G401.6 (cell line): Measurements from ENCODE around the gene TRDN.

Source experiments
- FAIRE-seq: peaks from 2 replicates; lab custom pipeline; 2012; peaks lifted over from hg19 to GRCh38; lab: Jason Lieb, UNC

The TRDN gene, protein sequence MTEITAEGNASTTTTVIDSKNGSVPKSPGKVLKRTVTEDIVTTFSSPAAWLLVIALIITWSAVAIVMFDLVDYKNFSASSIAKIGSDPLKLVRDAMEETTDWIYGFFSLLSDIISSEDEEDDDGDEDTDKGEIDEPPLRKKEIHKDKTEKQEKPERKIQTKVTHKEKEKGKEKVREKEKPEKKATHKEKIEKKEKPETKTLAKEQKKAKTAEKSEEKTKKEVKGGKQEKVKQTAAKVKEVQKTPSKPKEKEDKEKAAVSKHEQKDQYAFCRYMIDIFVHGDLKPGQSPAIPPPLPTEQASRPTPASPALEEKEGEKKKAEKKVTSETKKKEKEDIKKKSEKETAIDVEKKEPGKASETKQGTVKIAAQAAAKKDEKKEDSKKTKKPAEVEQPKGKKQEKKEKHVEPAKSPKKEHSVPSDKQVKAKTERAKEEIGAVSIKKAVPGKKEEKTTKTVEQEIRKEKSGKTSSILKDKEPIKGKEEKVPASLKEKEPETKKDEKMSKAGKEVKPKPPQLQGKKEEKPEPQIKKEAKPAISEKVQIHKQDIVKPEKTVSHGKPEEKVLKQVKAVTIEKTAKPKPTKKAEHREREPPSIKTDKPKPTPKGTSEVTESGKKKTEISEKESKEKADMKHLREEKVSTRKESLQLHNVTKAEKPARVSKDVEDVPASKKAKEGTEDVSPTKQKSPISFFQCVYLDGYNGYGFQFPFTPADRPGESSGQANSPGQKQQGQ

DNA sequence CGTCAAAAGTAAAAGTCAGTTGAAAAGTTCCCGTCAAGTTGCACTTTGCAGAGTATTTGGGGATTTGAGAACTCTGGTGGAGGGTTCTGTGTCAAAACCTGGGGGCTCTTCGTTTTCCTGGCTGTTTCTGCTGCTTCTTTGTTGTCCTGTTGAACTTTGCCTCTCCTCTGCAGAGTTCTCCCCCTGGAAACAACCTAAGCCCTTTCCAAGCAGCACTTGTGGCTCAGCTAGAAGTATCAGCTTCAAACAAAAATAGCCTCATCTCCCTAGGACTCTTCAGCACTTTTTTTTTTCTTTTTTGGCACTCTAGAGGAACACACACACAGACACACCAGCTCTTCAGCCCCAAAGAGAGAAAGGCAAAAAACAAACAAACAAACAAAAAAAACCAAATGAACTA, at the start of gene TRDN:
Gene TRDN (minus strand): TSS at position 169 of the 400 bp plus-strand sequence. CDS start 175 bp downstream, outside the sequence.
- FAIRE-seq: no peak

DNA sequence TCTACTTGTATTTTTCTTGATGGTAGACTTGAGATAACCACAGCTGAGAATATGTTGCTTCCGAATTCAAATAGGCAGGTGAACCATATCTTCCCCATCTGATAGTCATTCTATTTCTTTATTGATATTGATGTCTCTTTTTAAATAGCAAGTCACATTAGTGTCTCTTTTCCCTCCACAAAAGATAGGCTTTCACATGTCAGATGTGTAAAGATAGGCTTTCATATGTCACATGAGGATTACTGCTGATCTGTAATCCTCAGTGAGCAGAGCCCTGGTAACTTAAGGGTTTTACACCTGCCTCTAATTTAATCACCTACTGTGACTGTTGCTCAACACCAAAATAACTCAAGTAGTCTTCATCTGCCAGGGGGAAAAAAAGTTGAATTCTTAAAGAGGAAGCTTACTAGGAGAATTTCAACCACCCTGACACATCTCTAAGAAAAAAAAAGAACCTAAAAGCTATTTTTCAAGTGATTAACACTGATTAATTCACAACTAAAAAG, 45.3 kb upstream of the TRDN start:
- no peak for FAIRE-seq

DNA sequence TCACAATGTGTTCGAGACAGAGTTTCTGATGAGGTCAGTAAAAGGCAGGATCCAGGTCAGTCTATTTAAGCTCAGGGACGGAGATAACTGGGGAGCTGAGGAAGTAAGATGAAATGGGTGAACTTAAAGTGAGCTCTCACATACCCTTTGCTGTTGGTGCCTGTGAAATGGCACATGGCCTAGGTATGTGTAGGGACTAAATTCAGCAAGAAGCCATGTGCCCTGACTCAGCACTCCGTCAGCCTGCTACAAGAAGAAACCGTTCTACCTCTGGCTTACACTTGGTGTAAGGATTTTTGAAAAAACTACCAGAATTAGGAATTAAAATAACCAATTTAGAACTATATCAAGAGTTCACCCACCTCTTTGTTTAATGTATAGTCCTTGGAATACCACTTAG, 41.1 kb upstream of the TRDN start:
- no peak for FAIRE-seq

DNA sequence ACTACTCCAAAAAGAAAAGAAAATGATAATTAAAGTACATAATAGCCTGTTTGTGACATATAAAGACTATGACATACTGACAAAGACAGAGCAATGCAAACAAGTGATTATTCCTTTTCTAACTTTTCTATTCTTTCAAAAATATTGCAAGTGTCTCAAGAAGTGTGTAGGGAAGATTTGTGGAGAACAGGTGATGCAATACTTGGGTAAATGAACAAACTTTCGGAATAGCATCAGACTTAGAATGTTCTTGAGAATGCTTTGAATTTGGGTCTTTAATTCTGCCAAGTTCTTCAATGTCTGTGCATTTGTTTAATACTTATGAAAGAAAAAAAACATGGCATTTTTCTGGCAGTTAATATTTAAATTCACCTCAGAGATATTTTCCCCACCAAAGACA, 40.0 kb upstream of the TRDN start:
- FAIRE-seq: no peak

DNA sequence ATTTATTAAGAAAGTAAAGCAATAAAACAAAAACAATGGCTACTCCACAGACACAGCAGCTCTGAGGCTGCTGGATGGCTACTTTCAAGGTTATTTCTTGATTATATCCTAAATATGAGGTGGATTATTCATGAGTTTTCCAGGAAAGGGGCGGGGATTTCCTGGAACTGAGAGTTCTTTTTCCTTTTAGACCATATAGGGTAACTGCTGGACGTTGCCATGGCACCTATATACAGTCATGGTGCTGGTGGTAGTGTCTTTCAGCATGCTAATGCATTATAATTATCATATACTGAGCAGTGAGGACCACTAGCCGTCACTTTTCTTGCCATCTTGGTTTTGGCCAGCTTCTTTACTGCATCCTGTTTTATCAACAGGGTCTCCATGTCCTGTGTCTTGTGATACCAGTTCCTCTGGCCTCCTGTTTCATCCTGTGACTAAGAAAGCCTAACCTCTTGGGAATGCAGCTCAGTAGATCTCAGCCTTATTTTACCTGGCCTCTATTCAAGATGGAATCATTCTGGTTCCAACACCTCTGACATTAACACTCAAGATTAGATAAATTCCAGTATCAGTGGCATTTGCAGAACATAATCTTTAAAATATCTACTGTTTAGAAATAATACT, 32.3 kb upstream of the TRDN start:
- FAIRE-seq: no peak

DNA sequence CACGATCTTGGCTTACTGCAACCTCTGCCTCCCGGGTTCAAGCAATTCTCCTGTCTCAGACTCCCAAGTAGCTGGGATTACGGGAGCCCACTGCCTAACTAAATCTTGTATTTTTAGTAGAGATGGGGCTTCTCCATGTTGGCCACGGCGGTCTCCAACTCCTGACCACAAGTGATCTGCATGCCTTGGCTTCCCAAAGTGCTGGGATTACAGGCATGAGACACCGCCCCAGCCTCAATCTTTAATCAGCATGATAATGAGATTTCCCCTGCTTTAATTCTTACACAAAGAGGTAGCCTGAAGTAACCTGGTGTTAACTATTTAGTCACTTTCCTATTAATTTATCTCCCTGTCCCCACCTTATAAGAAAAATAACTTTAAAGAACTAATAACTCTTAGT, 31.3 kb upstream of the TRDN start:
- FAIRE-seq: no peak

DNA sequence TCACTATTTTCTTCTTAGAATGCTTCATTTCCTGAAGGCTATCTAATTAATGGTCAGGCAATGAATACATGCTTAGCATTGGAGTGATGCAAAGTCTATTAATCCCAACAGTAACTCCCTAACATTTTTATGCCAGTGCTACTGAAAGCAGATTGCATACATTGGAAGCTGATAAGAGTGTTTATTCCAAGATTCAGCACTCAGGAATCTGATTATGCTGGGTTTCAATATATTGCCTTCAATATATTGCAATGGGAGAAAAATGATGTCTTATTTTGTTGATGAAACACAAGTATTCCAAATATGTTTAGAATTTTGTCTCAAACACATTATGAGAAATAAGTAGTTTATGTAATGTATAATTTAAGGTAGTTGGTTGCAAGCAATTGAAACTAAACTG, 26.7 kb upstream of the TRDN start:
- FAIRE-seq: no peak

DNA sequence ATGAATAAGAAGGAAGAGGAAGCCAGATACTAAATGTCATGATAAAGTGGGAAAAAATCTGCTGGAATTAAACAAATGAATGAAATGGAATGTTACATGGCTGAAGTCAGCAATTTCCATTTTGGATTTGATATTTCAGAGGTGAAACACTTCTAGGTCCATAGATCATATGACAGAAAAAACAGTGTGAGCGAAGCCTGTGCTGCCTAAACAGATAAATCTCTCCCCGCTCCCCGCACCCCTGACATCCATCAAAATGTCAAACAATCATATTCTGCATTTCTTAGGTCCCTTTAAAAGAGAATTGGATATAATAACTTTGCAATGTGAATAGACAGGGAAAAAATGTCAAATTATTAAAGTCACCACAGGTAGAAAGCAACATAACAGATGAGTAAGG, 26.0 kb upstream of the TRDN start:
- no peak for FAIRE-seq

DNA sequence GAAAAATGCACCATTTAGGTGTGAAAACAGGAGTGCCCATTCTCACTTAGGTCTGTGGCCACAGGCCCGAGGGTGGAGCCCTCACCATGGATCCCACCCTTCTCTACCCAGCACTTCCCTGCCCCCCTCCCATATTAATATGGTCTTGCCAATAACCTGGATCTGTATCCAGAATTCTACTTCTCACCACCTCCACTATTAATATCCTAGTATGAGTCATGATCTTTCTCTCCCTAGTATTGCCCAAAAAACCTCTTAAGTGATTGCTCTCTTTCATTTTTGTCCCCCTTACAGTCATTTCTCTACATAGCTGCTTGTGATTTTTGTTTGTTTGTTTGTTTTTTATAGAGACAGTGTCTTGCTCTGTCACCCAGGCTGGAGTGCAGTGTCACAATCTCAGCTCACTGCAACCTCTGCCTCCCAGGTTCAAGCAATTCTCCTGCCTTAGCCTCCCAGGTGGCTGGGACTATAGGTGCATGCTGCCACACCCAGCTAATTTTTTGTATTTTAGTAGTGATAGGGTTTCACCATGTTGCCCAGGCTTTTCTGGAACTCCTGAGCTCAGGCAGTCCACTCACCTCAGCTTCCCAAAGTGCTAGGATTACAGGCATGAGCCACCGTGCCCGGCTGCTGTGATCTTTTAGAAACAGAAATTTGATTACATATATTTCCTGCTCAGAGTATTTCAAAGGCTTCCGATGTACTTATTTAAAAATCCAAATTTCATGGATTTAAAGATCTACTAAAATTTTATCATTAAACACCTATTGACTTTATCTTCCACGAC, 24.5 kb upstream of the TRDN start:
- no peak for FAIRE-seq

DNA sequence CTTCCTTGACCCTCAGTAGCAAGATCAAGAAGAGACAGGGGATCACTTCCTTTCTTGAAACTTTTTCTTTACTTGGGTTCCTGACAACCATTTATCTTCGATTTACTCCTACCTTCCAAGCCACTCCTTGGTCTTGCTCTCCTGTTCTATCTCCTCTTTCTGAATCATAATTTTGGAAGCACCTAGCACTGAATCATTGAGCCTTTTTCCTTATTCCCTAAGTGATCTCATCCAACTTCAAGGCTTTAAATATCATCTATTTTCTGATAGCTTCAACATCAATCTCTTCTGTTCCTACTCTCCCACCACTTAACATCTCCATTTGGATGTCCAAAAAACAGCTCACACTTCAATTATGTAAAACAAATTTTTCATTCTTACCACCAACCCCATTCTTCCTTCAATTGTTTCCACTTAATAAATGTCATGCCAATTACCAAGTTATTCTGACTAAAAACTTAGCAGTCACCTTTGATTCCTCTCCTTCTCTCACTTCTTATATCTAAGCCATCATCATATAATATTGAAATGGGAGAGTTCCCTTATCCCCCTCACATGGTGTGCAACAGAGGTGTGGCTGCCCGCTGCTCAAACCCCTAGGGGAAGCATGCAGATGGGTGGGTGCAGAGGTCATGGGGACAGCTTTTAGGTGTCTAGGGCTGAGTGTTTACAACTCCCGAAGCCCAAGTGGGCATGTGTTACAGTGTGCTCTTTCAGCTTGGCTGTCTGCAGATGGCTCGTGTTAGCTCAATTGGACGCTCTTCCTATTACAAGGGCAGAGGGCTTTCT, 23.4 kb upstream of the TRDN start:
- FAIRE-seq: no peak

DNA sequence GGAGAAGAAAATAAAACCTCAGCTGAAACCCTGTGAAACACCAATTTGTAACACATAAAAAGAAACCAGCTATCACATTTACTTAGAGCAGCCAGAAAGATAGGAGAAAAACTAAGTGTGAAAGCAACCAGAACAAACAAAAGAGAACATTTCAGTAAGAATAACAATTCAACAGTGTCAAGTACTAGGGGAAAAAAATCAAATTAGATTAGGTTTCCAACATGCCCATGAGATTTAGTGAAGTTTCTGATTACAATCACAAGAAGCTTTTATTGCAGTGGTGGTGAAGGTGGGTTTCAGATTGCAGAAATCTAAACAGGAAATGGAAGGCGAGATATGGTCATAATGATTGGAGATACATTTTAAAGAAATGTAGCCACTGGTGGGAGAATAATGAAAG, 22.1 kb upstream of the TRDN start:
- no peak for FAIRE-seq

DNA sequence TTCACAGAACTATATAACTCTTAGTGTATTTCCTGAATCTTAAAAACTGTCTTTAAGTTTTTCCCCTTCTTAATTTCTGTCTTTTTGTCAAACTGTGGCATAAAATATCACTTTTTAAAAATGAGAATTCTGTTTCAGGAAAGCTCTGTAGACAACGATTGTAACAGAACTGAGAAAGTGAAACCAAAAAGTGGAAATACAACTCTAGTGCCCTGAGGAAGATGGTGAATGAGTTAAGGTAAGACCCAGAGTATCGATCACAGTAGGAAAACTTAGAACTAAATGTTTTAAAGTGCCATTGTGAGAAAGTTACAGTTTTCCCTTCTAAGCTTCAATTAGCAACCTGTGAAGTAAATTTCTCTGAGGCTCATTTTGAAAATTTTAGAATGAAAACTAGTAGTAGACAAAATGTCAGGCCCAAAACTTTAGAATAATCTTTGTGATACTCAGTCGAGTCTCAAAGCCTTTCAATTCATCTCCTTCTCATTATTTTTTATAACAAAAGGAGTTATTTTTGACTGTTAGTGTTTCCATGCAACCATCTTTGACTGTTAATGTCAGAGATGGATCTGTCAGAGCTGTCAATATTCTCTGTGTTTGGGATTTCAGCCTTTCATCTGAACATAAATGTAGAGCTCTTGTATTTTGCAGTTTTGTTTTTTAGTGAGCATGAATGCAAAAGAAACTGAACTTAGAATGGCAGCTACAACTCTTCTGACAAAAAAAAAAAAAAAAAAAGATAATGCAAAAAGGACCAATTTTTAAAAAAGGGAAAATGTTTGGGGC, 19.0 kb upstream of the TRDN start:
- FAIRE-seq: no peak

DNA sequence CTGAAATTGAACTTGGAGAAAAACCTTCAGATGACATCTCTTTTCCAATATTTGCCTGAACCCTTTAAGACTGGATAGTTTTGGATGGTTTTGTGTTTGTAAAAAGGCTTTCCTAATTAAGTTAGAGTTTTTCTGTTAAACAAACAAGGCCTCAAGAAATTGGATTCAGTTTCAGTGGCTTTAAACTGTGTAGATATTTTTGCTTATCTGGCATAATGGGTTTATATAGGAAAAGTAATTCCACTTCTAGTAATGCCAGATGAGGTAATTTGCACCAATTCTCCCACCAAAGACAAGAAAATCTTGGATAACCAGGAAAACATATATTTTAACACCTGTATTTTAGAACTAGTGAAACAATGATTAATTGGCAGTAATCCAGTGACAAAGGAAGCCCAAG, 12.0 kb upstream of the TRDN start:
- no peak for FAIRE-seq

DNA sequence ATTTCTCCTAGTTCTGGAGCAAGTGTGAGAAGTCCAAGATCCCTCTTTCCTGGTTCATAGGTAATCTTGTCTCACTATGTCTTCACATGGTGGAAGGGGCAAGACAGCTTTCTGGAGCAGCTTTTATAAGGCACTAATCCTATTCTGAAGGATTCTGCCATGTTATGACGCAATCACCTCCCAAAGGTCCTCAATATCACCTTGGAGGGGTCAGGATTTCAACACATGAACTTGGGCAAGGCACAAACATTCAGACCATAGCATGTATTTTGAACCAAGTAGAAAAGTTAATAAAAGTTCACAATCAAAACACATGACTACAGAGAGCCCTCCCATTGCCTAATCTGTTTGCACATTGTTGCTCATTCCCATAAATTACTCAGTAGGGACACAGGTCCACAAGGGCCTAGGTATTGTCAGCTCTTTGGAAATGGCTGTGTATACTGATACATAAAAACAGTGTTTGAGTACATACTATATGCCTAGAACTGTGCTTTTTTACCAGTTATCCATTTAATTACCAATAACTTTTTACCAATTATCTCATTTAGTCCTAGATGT, 11.3 kb upstream of the TRDN start:
- no peak for FAIRE-seq

DNA sequence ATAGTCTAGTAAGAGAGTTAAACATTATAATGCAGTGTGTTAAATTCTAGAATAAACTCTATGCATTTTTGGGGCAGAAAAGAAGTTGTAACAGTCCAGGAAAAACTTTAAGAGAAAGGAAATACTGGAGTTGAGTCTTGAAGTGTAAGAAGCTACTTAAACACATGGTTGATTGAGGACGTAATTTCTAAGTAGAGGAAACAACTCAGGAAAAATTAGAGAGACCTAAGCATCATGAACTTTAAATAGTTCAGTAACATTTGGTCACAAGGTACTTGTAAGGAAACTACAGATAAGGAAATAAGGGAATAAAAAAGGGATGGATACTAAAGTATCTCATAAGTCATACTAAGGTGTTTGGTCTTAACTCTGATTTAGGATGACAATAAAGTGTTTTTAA, 4.7 kb upstream of the TRDN start:
- FAIRE-seq: no peak

DNA sequence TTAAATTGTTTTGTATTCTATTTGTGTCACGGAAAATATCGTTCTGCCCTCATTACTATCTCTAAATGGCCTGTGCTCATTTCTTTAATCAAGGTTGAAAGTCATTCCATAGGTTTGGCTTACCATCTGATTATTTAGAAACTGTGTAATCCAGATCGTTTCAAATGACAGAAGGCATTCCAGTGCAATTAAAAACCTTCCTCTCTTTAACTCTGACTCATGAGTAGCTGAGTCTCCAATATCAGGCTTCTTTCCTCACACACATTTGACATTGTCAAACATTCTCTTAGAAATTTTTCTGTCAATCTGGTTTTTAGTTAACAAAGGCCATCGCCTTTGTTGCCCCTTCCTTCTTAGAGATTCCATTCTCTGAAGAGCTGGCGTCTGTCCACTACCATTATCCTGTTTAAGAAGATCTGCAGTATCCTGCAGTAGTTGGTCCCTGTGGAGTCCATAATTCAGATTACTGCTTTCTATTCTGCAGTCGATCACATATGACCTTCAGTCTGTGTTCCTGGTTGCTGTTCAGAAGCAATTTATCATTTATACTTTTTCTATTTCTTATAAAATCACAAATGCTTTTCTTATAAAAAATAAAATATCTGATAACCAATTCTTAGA, 3.9 kb upstream of the TRDN start:
- FAIRE-seq: no peak

DNA sequence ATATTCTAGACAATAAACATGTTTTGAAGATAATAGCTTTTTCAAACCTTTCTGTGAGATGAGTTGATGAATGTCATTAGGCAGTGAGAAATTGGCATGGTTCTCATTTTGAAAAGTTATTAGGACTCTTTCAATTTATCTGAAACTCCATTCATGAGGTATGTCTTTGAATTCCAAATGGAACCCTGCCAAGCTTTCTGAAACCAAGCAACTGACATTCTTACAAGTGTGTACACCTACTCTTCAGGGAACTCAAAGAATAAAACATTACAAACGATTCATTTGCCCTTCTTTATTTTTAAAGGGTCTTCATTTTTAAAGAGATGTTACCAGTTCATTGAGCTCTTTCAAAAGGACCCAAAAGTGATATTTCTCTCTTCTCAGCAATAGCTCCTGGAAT, 2.1 kb upstream of the TRDN start:
- FAIRE-seq: no peak

DNA sequence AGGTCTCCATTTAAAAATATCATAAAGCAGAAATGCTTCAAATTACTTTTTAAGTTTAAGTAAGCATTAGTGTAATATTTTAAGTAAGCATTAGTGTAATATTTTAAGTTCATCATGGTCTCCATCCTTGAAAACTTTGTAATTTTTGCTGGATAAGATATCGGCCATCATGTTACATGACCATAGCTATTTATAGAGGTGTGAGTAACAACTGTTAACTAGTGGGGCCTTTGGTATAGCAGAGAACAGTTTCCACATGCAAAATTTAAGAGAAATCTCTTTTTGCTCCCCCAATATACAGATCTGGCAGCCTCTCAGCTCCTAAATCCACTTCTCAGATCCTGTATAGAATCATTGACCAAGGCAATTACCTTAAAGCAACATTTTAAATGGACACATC, 468 bp downstream of the TRDN start:
- no peak for FAIRE-seq

DNA sequence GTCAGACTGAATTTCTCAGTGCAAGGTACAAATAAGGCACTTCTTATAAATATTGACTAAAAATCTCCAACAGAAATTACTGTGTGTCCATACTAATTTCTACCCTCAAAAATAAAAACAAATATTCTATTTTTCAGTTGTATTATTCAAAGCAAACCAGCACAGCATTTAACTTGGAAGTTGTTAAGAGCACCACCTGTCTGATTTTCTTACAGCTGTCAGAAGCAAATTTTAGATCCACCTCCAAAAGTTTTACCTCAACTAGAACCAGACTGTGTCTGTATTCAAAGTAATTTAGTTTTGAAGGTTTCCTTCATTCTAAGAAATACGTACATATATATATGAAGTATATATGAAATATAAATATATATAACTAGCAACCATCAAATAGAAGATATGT, 1.2 kb downstream of the TRDN start:
- no peak for FAIRE-seq

DNA sequence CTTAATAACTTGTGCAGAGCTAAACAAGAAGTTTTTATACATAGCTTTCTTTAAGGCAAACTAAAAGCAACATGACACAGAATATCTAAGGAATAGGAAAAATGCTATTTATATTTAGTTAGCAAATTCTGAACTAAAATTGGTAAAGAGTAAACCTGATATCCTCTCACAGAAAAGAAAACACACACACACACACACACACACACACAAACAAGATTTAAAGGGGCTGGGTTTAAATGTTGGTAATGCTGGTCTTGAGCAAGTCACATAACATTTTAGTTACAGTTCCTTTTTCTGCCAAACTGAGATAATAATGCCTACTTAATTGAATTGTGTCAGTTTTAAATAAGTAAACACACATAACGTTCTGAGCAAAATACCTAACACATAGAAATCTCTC, 1.6 kb downstream of the TRDN start:
- FAIRE-seq: no peak
